HEK293 (cell line): Measurements from ENCODE around the gene RND2.
A peak's percentile ranks its signal among the peaks of the same experiment; 100 is the strongest.

Experiments
- BCL11A ChIP-seq: fragments of 450-650 bp; formaldehyde crosslinking; IDR thresholded peaks from 2 replicates; pipeline ENCODE4 v1.5.1; 2016; ENCODE audit warnings: low read depth, missing biosample characterization, missing genetic modification characterization
- CTCF ChIP-seq: fragments of 450-650 bp; formaldehyde crosslinking; IDR thresholded peaks from 2 replicates; pipeline ENCODE4 v1.5.1; 2016; ENCODE audit warnings: missing biosample characterization, missing genetic modification characterization
- TF ChIP-seq, protein P1 (sequence below): fragments of 450-650 bp; formaldehyde crosslinking; IDR thresholded peaks from 2 replicates; pipeline ENCODE4 v1.5.1; 2016; ENCODE audit warnings: missing biosample characterization, missing genetic modification characterization
- TF ChIP-seq, protein P2 (sequence below): fragments of 450-650 bp; IDR thresholded peaks from 2 replicates; pipeline ENCODE4 v1.5.1; 2018; ENCODE audit warnings: missing biosample characterization, missing genetic modification characterization

DNA sequence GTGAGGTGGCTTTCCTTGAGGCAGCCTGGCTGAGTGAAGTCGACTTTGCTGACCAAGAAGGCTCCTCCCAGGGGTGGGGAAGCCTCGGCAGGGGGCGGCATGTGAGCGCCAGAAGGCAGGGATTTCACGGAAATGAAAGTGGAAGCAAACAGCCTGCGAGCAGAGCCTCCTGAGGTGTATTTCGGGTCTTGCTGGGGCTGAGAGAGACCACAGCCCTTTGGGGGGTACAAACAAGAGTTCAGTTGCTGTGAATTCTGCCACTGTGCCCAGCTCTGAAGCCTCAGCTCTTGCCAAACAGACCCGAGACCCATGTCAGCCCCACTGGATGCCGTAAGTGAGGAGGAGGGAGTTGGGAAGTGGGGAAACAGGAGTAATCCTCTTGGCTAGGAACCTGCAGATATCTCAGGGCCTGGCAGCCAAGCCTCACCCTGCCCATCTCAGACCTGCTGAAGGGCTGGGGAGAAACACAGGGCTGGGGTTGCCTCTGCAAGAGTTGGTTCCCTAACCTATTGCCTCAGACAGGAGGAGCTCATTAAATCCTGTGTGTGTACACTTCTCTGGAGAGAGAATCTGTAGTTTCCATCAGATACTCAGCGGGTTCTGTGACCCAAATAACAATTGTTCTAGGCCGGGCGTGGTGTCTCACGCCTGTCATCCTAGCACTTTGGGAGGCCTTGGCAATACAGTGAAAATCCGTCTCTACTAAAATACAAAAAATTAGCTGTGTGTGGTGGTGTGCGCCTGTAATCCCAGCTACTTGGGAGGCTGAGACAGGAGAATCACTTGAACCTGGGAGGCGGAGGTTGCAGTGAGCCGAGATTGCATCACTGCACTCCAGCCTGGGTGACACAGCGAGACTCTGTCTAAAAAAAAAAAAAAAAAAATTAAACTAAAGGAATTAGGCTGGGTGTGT lies 18.1 kb upstream of the RND2 start, which contains the start of gene IFI35:
- TF ChIP-seq CTCF (tag by site-specific recombination) (peak; percentile 76), BCL11A (no peak)
- TF ChIP-seq, protein P1, sequence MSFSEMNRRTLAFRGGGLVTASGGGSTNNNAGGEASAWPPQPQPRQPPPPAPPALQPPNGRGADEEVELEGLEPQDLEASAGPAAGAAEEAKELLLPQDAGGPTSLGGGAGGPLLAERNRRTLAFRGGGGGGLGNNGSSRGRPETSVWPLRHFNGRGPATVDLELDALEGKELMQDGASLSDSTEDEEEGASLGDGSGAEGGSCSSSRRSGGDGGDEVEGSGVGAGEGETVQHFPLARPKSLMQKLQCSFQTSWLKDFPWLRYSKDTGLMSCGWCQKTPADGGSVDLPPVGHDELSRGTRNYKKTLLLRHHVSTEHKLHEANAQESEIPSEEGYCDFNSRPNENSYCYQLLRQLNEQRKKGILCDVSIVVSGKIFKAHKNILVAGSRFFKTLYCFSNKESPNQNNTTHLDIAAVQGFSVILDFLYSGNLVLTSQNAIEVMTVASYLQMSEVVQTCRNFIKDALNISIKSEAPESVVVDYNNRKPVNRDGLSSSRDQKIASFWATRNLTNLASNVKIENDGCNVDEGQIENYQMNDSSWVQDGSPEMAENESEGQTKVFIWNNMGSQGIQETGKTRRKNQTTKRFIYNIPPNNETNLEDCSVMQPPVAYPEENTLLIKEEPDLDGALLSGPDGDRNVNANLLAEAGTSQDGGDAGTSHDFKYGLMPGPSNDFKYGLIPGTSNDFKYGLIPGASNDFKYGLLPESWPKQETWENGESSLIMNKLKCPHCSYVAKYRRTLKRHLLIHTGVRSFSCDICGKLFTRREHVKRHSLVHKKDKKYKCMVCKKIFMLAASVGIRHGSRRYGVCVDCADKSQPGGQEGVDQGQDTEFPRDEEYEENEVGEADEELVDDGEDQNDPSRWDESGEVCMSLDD (tag by site-specific recombination): no peak
- TF ChIP-seq, protein P2, sequence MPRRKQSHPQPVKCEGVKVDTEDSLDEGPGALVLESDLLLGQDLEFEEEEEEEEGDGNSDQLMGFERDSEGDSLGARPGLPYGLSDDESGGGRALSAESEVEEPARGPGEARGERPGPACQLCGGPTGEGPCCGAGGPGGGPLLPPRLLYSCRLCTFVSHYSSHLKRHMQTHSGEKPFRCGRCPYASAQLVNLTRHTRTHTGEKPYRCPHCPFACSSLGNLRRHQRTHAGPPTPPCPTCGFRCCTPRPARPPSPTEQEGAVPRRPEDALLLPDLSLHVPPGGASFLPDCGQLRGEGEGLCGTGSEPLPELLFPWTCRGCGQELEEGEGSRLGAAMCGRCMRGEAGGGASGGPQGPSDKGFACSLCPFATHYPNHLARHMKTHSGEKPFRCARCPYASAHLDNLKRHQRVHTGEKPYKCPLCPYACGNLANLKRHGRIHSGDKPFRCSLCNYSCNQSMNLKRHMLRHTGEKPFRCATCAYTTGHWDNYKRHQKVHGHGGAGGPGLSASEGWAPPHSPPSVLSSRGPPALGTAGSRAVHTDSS: no peak
